K562 (cell line): ENCODE results near the gene SYT1. TPM values are rescaled to one million over a fixed set of nuclear protein-coding genes. Genes with fewer than 3 reads are reported as not detected.

Experiments
- ATAC-seq: fragments of 200-7000 bp; cut with Tn5 transposase; 3 replicates; pipeline ENCODE4 v1.9.1; 2020; ENCODE audit warnings: moderate library complexity
- BruUV-seq: library from RNA; stranded (reverse); fragments of 400-500 nt; replicated peaks from 2 replicates; lab custom pipeline; 2021; lab: Mats Ljungman, UMichigan
- CTCF ChIA-PET: fragments of 300-600 bp; formaldehyde crosslinking; extraction: SDS; loops from one replicate; lab custom pipeline; 2021; ENCODE audit warnings: low intra/inter-chr PET ratio; lab: Yijun Ruan, JAX
- POLR2A ChIA-PET: fragments of 300-600, 350-650 bp; sonication (Branson Sonifier 250); formaldehyde crosslinking; extraction: SDS; loops from one replicate; lab custom pipeline; 2021; ENCODE audit warnings: antibody characterized with exemption, inconsistent platforms; lab: Yijun Ruan, JAX
- DNase-seq, 4 experiments: peaks; one replicate each; pipeline versions ENCODE4 v3.0.0 to v3.0.0-alpha.2; 2011 to 2018; ENCODE audit warnings: low spot score in 3 of 4, mixed read lengths in 3 of 4; ENCODE audit errors: extremely low read depth in 1 of 4
- FAIRE-seq: peaks from 2 replicates; lab custom pipeline; 2011; peaks lifted over from hg19 to GRCh38; lab: Jason Lieb, UNC
- H2AFZ ChIP-seq: 2 replicates; pipeline ENCODE4 v1.6.0; 2011; ENCODE audit warnings: low read depth, low read length, control low read depth, inconsistent platforms
- H3K27ac ChIP-seq: fragments of 200-600 bp; 3 replicates; pipeline ENCODE4 v1.8.0; 2011; ENCODE audit warnings: low read depth, mild to moderate bottlenecking, control low read depth, inconsistent platforms, low read length, moderate library complexity, mixed read lengths; ENCODE audit errors: extremely low read depth
- H3K27me3 ChIP-seq, 2 experiments: fragments of 300-600 bp in 1 of 2; 2 replicates in 1 of 2; 3 replicates in 1 of 2; pipeline versions ENCODE4 v1.6.0 to v1.8.0; 2011; ENCODE audit warnings: inconsistent platforms in 2 of 2, low read length in 2 of 2, mild to moderate bottlenecking in 1 of 2, mixed read lengths in 1 of 2, moderate library complexity in 1 of 2; ENCODE audit not compliant: control insufficient read depth in 2 of 2, insufficient read depth in 2 of 2
- H3K36me3 ChIP-seq: fragments of 300-600 bp; 3 replicates; pipeline ENCODE4 v1.8.0; 2011; ENCODE audit warnings: mild to moderate bottlenecking, low read length, inconsistent platforms; ENCODE audit not compliant: control insufficient read depth, insufficient read depth
- H3K4me1 ChIP-seq, 2 experiments: fragments of 200-600 bp in 1 of 2; replicated peaks in 1 of 2; 2 replicates in 1 of 2; 3 replicates in 1 of 2; pipeline versions ENCODE4 v1.5.1 to v1.8.0; 2011; ENCODE audit warnings: inconsistent platforms in 2 of 2, low read length in 2 of 2, mild to moderate bottlenecking in 1 of 2, mixed read lengths in 1 of 2, moderate library complexity in 1 of 2; ENCODE audit not compliant: control insufficient read depth in 2 of 2, insufficient read depth in 2 of 2
- H3K4me2 ChIP-seq: 2 replicates; pipeline ENCODE4 v1.6.1; 2011; ENCODE audit warnings: low read length, control low read depth, inconsistent platforms, mixed read lengths; ENCODE audit not compliant: insufficient read depth
- H3K4me3 ChIP-seq: fragments of 200-600 bp; sonication (generic), shearing (Covaris generic); 2 replicates; pipeline ENCODE4 v1.5.1; 2016; ENCODE audit warnings: control low read depth, inconsistent platforms
- H3K79me2 ChIP-seq: fragments of 200-600 bp; 3 replicates; pipeline ENCODE4 v1.8.0; 2011; ENCODE audit warnings: low read length, inconsistent platforms; ENCODE audit not compliant: control insufficient read depth, insufficient read depth
- H3K9ac ChIP-seq, 2 experiments: 2 replicates each; pipeline versions ENCODE4 v1.6.0 to v1.6.1; 2011; ENCODE audit warnings: low read depth in 2 of 2, low read length in 2 of 2, control low read depth in 1 of 2, inconsistent platforms in 1 of 2, mild to moderate bottlenecking in 1 of 2, mixed read lengths in 1 of 2; ENCODE audit not compliant: insufficient read depth in 1 of 2
- H3K9me1 ChIP-seq: one replicate; pipeline ENCODE4 v1.6.0; 2011; ENCODE audit warnings: inconsistent platforms, mild to moderate bottlenecking, low read length, moderate library complexity; ENCODE audit not compliant: control insufficient read depth, insufficient read depth
- H3K9me3 ChIP-seq: replicated peaks from 2 replicates; pipeline ENCODE4 v1.5.1; 2011; ENCODE audit warnings: low read depth, low read length, inconsistent platforms; ENCODE audit not compliant: control insufficient read depth, insufficient read depth
- H4K20me1 ChIP-seq: replicated peaks from 2 replicates; pipeline ENCODE4 v1.6.1; 2011; ENCODE audit warnings: low read length, inconsistent platforms, mixed read lengths; ENCODE audit not compliant: control insufficient read depth, insufficient read depth
- ARHGAP35 ChIP-seq: fragments of 450-650 bp; IDR thresholded peaks from 2 replicates; pipeline ENCODE4 v1.6.1; 2018; ENCODE audit not compliant: partially characterized antibody
- ARID3A ChIP-seq: IDR thresholded peaks from 2 replicates; pipeline ENCODE4 v1.6.1; 2012; ENCODE audit warnings: low read depth, low read length, improper control_type of control experiment, borderline replicate concordance
- ATF1 ChIP-seq, 2 experiments: fragments of 450-650 bp in 1 of 2; IDR thresholded peaks; 2 replicates each; pipeline ENCODE4 v1.6.1; 2016; ENCODE audit warnings: missing compliant biosample characterization in 1 of 2, missing genetic modification characterization in 1 of 2
- FOXJ2 ChIP-seq: fragments of 200-800 bp; sonication (Bioruptor generic); IDR thresholded peaks from 2 replicates; pipeline ENCODE4 v1.6.1; 2016; ENCODE audit warnings: missing genetic modification characterization, missing compliant biosample characterization
- FOXK2 ChIP-seq, 2 experiments: fragments of 450-650 bp; IDR thresholded peaks in 1 of 2; conservative IDR thresholded peaks in 1 of 2; 2 replicates each; pipeline ENCODE4 v1.6.1; 2016; ENCODE audit warnings: low read depth in 2 of 2, mild to moderate bottlenecking in 1 of 2
- HMG20A ChIP-seq: fragments of 450-650 bp; formaldehyde crosslinking; conservative IDR thresholded peaks from 2 replicates; pipeline ENCODE4 v1.4.0; 2020; ENCODE audit warnings: mild to moderate bottlenecking, mixed read lengths
- ILF3 ChIP-seq: fragments of 450-650 bp; IDR thresholded peaks from 2 replicates; pipeline ENCODE4 v1.6.1; 2018; ENCODE audit warnings: antibody characterized with exemption, mild to moderate bottlenecking, moderate library complexity, borderline replicate concordance
- KDM4B ChIP-seq, 2 experiments: fragments of 450-650 bp in 1 of 2; sonication (generic) in 1 of 2; IDR thresholded peaks; 2 replicates each; pipeline ENCODE4 v1.6.1; 2016 to 2017; ENCODE audit warnings: borderline replicate concordance in 2 of 2, antibody characterized with exemption in 1 of 2, low read depth in 1 of 2, mild to moderate bottlenecking in 1 of 2
- MCM7 ChIP-seq, 2 experiments: fragments of 450-650 bp; IDR thresholded peaks; 2 replicates each; pipeline ENCODE4 v1.6.1; 2016 to 2018
- NCOA1 ChIP-seq: fragments of 450-650 bp; IDR thresholded peaks from 2 replicates; pipeline ENCODE4 v1.6.1; 2016; ENCODE audit warnings: low read depth
- SP1 ChIP-seq: sonication (generic); formaldehyde crosslinking; IDR thresholded peaks from 2 replicates; pipeline ENCODE4 v1.8.1; 2022; ENCODE audit warnings: mild to moderate bottlenecking, missing genetic modification reagents
- TARDBP ChIP-seq: fragments of 450-650 bp; IDR thresholded peaks from 2 replicates; pipeline ENCODE4 v1.6.1; 2016
- TEAD1 ChIP-seq, 2 experiments: fragments of 450-650 bp in 1 of 2; sonication (generic) in 1 of 2; formaldehyde crosslinking; IDR thresholded peaks; 2 replicates each; pipeline versions ENCODE4 v1.4.0 to v1.8.0; 2020 to 2022; ENCODE audit warnings: mild to moderate bottlenecking in 2 of 2, missing genetic modification reagents in 1 of 2
- ZNF354B ChIP-seq: fragments of 250-450 bp; sonication (Bioruptor Pico); IDR thresholded peaks from 2 replicates; pipeline ENCODE4 v1.4.0; 2020
- WGBS: fragments of 100-300 bp; shearing (Covaris generic); methylation state at CpG from one replicate; pipeline ENCODE4 v1.1.6; 2016; ENCODE audit warnings: low coverage, mixed read lengths; ENCODE audit not compliant: insufficient coverage; ENCODE audit errors: missing lambda C conversion rate; 5-methylcytosine and 5-hydroxymethylcytosine counted together
- in situ Hi-C: fragments of 300-500 bp; cut with MboI; formaldehyde crosslinking; loops from 4 replicates; pipeline ENCODE4 v1.15.0; 2018; ENCODE audit warnings: inconsistent platforms, mixed read lengths
- intact Hi-C: fragments of 100-400 bp; cut with micrococcal nuclease; formaldehyde crosslinking; loops from 2 replicates; pipeline ENCODE4 v1.14.2; 2022
- polyA plus RNA-seq, 8 experiments: library from polyadenylated mRNA; depleted of rRNA in 4 of 8; stranded (reverse) in 5 of 8; unstranded in 3 of 8; fragments of >200 nt; fragmentation: Nextera tagmentation in 2 of 8; fragmentation: Illumina TruSeq in 1 of 8; extraction: Ambion mirVana in 2 of 8; extraction: Trizol in 1 of 8; gene quantifications; 2 replicates each; pipeline versions ENCODE4 v1.2.1 to v1.2.3, GENCODE V29; 2011 to 2014; ENCODE audit warnings: inconsistent platforms in 1 of 8, missing spikeins in 1 of 8
- total RNA-seq, 7 experiments: library from RNA; depleted of rRNA in 6 of 7; stranded (reverse); fragments of >200 nt in 6 of 7; fragmentation: Illumina TruSeq in 2 of 7; extraction: Trizol in 2 of 7; gene quantifications; 2 replicates each; pipeline versions ENCODE4 v1.2.1 to v1.2.3, GENCODE V29; 2011 to 2021; ENCODE audit warnings: low replicate concordance in 1 of 7
- TF ChIP-seq, protein P1 (sequence below): IDR thresholded peaks from 2 replicates; pipeline ENCODE4 v1.6.1; 2011; ENCODE audit not compliant: insufficient read length; ENCODE audit errors: extremely low read depth

The SYT1 gene
- total and polyA plus RNA-seq, 9 of the 15 experiments (the other 6 are each of a cell fraction or from before 2014, with no cell fraction given), result 0.03 to 0.13 (median 0.07) TPM; not detected in 4

DNA sequence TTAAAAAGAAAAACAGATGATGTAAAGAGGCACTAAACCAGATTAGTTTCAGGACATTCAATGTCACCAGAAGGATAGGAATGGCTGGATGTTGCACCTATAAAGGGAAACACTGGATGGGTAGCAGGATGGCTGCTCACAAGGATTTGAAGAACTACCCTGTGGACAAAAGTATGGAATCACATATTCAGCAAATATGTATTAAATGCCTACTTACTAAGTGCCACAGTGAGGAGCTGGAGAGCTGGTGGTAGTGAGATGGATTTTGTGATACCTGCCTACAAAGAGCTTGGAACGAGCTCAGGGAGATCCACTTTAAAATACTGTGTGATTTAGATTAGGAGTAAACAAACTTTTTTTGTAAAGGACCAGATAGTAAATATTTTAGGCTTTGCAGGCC lies 510.0 kb downstream of the SYT1 start:
- ChIA-PET CTCF (no interaction called here), POLR2A (no interaction called here)
- Histone ChIP-seq H3K9me1 (no peaks in the 10 kb centered on the region), H4K20me1 (no peaks in the 10 kb centered on the region), H3K9ac (no peak overlapping the region), H3K4me1 (no peaks in the 10 kb centered on the region), H3K4me3 (no peak overlapping the region), H3K27ac (no peak overlapping the region), H3K4me2 (no peak overlapping the region), H2AFZ (no peak overlapping the region), H3K36me3 (no peaks in the 10 kb centered on the region), H3K27me3 (no peaks in the 10 kb centered on the region), H3K9me3 (no peaks in the 10 kb centered on the region), H3K79me2 (no peaks in the 10 kb centered on the region)
- 6% methylated on average over 1 of the region's 1 CpG for WGBS
- intact Hi-C loops, result no loop called here
- no peak for DNase-seq
- FAIRE-seq, result no peak
- TF ChIP-seq ILF3, result no peak
- TF ChIP-seq SP1 (CRISPR knock-in tag), result no peak
- no peak for TF ChIP-seq MCM7 (IDR thresholded peaks at IDR 0.05)
- no peak for TF ChIP-seq ARHGAP35
- no peak for TF ChIP-seq NCOA1
- BruUV-seq, result no TSS peak
- in situ Hi-C loops, result no loop called here
- no peak for ATAC-seq

DNA sequence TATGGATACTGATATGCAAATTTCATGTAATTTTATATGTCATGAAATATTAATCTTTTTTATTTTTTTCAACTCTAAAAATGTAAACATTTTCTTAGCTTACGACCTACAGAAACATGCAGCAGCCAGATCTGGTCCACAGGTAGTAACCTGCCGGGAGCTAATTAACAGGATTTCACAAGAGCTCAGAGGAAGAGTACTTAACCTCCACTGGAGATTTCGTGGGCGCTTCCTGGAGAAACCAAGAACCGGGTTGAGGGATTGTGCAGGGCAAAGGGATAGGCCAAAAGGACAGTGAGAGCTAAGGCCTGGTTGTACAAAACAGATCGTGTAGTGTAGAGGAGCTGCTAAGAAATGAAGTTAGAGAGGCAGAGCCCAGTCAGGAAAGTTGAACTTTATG lies 510.5 kb downstream of the SYT1 start:
- DNase-seq, result no peak
- Histone ChIP-seq H3K9me1 (no peaks in the 10 kb centered on the region), H3K79me2 (no peaks in the 10 kb centered on the region), H3K4me1 (no peaks in the 10 kb centered on the region), H3K36me3 (no peaks in the 10 kb centered on the region), H4K20me1 (no peaks in the 10 kb centered on the region), H3K4me2 (no peak overlapping the region), H3K9me3 (no peaks in the 10 kb centered on the region), H3K27ac (no peak overlapping the region), H3K27me3 (no peaks in the 10 kb centered on the region), H3K4me3 (no peak overlapping the region), H3K9ac (no peak overlapping the region), H2AFZ (no peak overlapping the region)
- FAIRE-seq, result no peak
- POLR2A ChIA-PET, result no interaction called here
- CTCF ChIA-PET, result no interaction called here
- ATAC-seq, result no peak
- WGBS, result 5% methylated on average over 6 of the region's 6 CpGs
- in situ Hi-C loops (no loop called here), intact Hi-C loops (no loop called here)
- no TSS peak for BruUV-seq
- TF ChIP-seq FOXK2 (conservative IDR thresholded peaks at IDR 0.05 in 1 of 2, IDR thresholded peaks at IDR 0.05 in 1 of 2; ENCODE audit: low read depth in 2 of 2) (no peak), ATF1 (CRISPR knock-in tag; IDR thresholded peaks at IDR 0.05) (no peak), ATF1 (tag; IDR thresholded peaks at IDR 0.05) (no peak), TARDBP (no peak), KDM4B (IDR thresholded peaks at IDR 0.05; ENCODE audit: borderline replicate concordance in 2 of 2, low read depth in 1 of 2) (no peak), FOXJ2 (tag) (no peak), TEAD1 (CRISPR knock-in tag; IDR thresholded peaks at IDR 0.05) (no peak), HMG20A (CRISPR knock-in tag) (no peak), ZNF354B (CRISPR knock-in tag) (no peak), ARID3A (no peak)
- TF ChIP-seq, protein P1, sequence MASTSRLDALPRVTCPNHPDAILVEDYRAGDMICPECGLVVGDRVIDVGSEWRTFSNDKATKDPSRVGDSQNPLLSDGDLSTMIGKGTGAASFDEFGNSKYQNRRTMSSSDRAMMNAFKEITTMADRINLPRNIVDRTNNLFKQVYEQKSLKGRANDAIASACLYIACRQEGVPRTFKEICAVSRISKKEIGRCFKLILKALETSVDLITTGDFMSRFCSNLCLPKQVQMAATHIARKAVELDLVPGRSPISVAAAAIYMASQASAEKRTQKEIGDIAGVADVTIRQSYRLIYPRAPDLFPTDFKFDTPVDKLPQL, result no peak
